ENCODE measurements around the gene LAMC1.

DNA sequence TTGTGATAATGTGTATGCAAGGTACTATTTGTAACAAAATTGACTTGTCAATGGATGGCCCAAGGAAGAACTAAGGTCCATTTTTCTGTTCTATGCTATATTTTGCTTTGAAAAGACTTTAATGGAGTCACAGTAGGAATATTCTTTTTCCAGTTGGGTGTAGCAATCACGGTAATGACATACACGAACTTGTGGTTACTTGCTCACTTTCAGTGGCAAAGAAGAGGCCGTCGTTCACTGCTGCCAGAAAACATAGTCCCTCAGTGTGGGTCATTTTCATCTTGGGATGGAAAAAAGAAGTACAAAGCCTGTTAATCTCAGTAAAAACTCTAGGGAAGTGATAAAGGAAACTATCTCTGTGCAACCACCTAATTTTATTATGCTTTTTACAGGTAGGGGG, 115.1 kb downstream of the LAMC1 start:
- TF ChIP-seq CTCF (IDR thresholded peaks at IDR 0.05) (no peak), POLR2A (IDR thresholded peaks at IDR 0.05) (no peak)

Data from uterus (tissue), 2 donors.